ENCODE measurements around the gene TAPT1. TPM values are rescaled to one million over a fixed set of nuclear protein-coding genes. Genes with fewer than 3 reads are reported as not detected.
"Not testable (repeated sequence)": the region's sequence is repeated elsewhere in the genome, so short reads cannot be mapped to it uniquely, and the experiment has no call there.

TAPT1 gene
- total RNA-seq, 2 donors from 2014 or later, result 71.3 to 83.6 TPM

- Mint-ChIP-seq H3K36me3 (ENCODE audit: low read depth) (peaks cover 25% of the 10 kb centered on the region), H3K27ac (peak overlapping the region; percentile 79), H3K4me3 (no peak overlapping the region), H3K27me3 (no peaks in the 10 kb centered on the region), H3K4me1 (peaks cover 6% of the 10 kb centered on the region)
- no peak for ATAC-seq
- DNase-seq, result no peak
- no peaks in the 10 kb centered on the region for H3K9me3 ChIP-seq (ENCODE audit: control insufficient read depth, low read length, poor library complexity, severe bottlenecking)
These were observed 57.4 kb downstream of the TAPT1 start for GRCh38 chr4:16168710-16169388.

GRCh38 chr4:16168144-16168543 is 58.1 kb downstream of the TAPT1 start:
- Mint-ChIP-seq H3K4me1 (peaks cover 6% of the 10 kb centered on the region), H3K27me3 (no peaks in the 10 kb centered on the region), H3K36me3 (ENCODE audit: low read depth) (peaks cover 28% of the 10 kb centered on the region), H3K4me3 (no peak overlapping the region), H3K27ac (peak overlapping the region; percentile 79)
- DNase-seq (no peak), ATAC-seq (no peak)
- H3K9me3 ChIP-seq (ENCODE audit: control insufficient read depth, low read length, poor library complexity, severe bottlenecking), result no peaks in the 10 kb centered on the region

GRCh38 chr4:16165931-16166330 is 60.3 kb downstream of the TAPT1 start:
- H3K27me3 Mint-ChIP-seq, result no peaks in the 10 kb centered on the region
- ATAC-seq (no peak), DNase-seq (no peak)
- H3K27ac Mint-ChIP-seq, result no peak overlapping the region
- H3K9me3 ChIP-seq (ENCODE audit: control insufficient read depth, low read length, poor library complexity, severe bottlenecking), result no peaks in the 10 kb centered on the region
- peaks cover 10% of the 10 kb centered on the region for H3K4me1 Mint-ChIP-seq
- H3K36me3 Mint-ChIP-seq (ENCODE audit: low read depth), result peaks cover 36% of the 10 kb centered on the region
- no peak overlapping the region for H3K4me3 Mint-ChIP-seq

- H3K9me3 ChIP-seq (ENCODE audit: control insufficient read depth, low read length, poor library complexity, severe bottlenecking), result no peaks in the 10 kb centered on the region
- peaks cover 7% of the 10 kb centered on the region for H3K4me1 Mint-ChIP-seq
- no peak overlapping the region for H3K4me3 Mint-ChIP-seq
- no peaks in the 10 kb centered on the region for H3K27me3 Mint-ChIP-seq
- ATAC-seq (no peak), DNase-seq (no peak)
- H3K27ac Mint-ChIP-seq, result no peak overlapping the region
- H3K36me3 Mint-ChIP-seq (ENCODE audit: low read depth), result peaks cover 33% of the 10 kb centered on the region
These were observed 63.4 kb downstream of the TAPT1 start for GRCh38 chr4:16162891-16163290.

GRCh38 chr4:16161851-16162408 is 64.3 kb downstream of the TAPT1 start:
- H3K36me3 Mint-ChIP-seq (ENCODE audit: low read depth), result peaks cover 33% of the 10 kb centered on the region
- H3K27me3 Mint-ChIP-seq, result no peaks in the 10 kb centered on the region
- H3K4me3 Mint-ChIP-seq, result peak overlapping the region; percentile 63
- ATAC-seq, result no peak
- no peak for DNase-seq
- H3K27ac Mint-ChIP-seq, result peak overlapping the region; percentile 41
- H3K9me3 ChIP-seq (ENCODE audit: control insufficient read depth, low read length, poor library complexity, severe bottlenecking), result no peaks in the 10 kb centered on the region
- H3K4me1 Mint-ChIP-seq, result peaks cover 7% of the 10 kb centered on the region

GRCh38 chr4:16160457-16160856 is 65.8 kb downstream of the TAPT1 start:
- Mint-ChIP-seq H3K36me3 (ENCODE audit: low read depth) (peaks cover 23% of the 10 kb centered on the region), H3K4me1 (peaks cover 7% of the 10 kb centered on the region), H3K27ac (no peak overlapping the region), H3K27me3 (no peaks in the 10 kb centered on the region), H3K4me3 (no peak overlapping the region)
- no peak for ATAC-seq
- no peak for DNase-seq
- no peaks in the 10 kb centered on the region for H3K9me3 ChIP-seq (ENCODE audit: control insufficient read depth, low read length, poor library complexity, severe bottlenecking)

GRCh38 chr4:16159286-16159685 is 67.0 kb downstream of the TAPT1 start:
- Mint-ChIP-seq H3K4me3 (no peak overlapping the region), H3K36me3 (ENCODE audit: low read depth) (peaks cover 17% of the 10 kb centered on the region), H3K4me1 (peaks cover 7% of the 10 kb centered on the region), H3K27ac (peak overlapping the region; percentile 43), H3K27me3 (no peaks in the 10 kb centered on the region)
- DNase-seq, result no peak
- H3K9me3 ChIP-seq (ENCODE audit: control insufficient read depth, low read length, poor library complexity, severe bottlenecking), result no peaks in the 10 kb centered on the region
- no peak for ATAC-seq

GRCh38 chr4:16158504-16158852 is 67.8 kb downstream of the TAPT1 start:
- no peaks in the 10 kb centered on the region for H3K27me3 Mint-ChIP-seq
- H3K9me3 ChIP-seq (ENCODE audit: control insufficient read depth, low read length, poor library complexity, severe bottlenecking), result no peaks in the 10 kb centered on the region
- ATAC-seq (no peak), DNase-seq (no peak)
- peak overlapping the region; percentile 43 for H3K27ac Mint-ChIP-seq
- H3K36me3 Mint-ChIP-seq (ENCODE audit: low read depth), result peaks cover 12% of the 10 kb centered on the region
- H3K4me3 Mint-ChIP-seq, result no peak overlapping the region
- peaks cover 7% of the 10 kb centered on the region for H3K4me1 Mint-ChIP-seq

GRCh38 chr4:16157609-16158503 is 68.4 kb downstream of the TAPT1 start:
- no peaks in the 10 kb centered on the region for H3K9me3 ChIP-seq (ENCODE audit: control insufficient read depth, low read length, poor library complexity, severe bottlenecking)
- ATAC-seq (no peak), DNase-seq (no peak)
- Mint-ChIP-seq H3K27ac (no peak overlapping the region), H3K4me3 (no peak overlapping the region), H3K27me3 (no peaks in the 10 kb centered on the region), H3K36me3 (ENCODE audit: low read depth) (peaks cover 12% of the 10 kb centered on the region), H3K4me1 (peaks cover 7% of the 10 kb centered on the region)

GRCh38 chr4:16155528-16156169 is 70.6 kb downstream of the TAPT1 start:
- H3K4me3 Mint-ChIP-seq, result no peak overlapping the region
- peaks cover 3% of the 10 kb centered on the region for H3K36me3 Mint-ChIP-seq (ENCODE audit: low read depth)
- no peaks in the 10 kb centered on the region for H3K9me3 ChIP-seq (ENCODE audit: control insufficient read depth, low read length, poor library complexity, severe bottlenecking)
- no peak overlapping the region for H3K27ac Mint-ChIP-seq
- H3K4me1 Mint-ChIP-seq, result peaks cover 3% of the 10 kb centered on the region
- ATAC-seq (no peak), DNase-seq (no peak)
- no peaks in the 10 kb centered on the region for H3K27me3 Mint-ChIP-seq

- H3K9me3 ChIP-seq (ENCODE audit: control insufficient read depth, low read length, poor library complexity, severe bottlenecking), result no peaks in the 10 kb centered on the region
- no peak overlapping the region for H3K27ac Mint-ChIP-seq
- no peak for ATAC-seq
- H3K36me3 Mint-ChIP-seq (ENCODE audit: low read depth), result peaks cover 3% of the 10 kb centered on the region
- no peaks in the 10 kb centered on the region for H3K27me3 Mint-ChIP-seq
- peaks cover 3% of the 10 kb centered on the region for H3K4me1 Mint-ChIP-seq
- H3K4me3 Mint-ChIP-seq, result no peak overlapping the region
- no peak for DNase-seq
These were observed 71.8 kb downstream of the TAPT1 start for GRCh38 chr4:16154451-16154850.

- no peaks in the 10 kb centered on the region for H3K4me1 Mint-ChIP-seq
- H3K27ac Mint-ChIP-seq, result no peak overlapping the region
- ATAC-seq (no peak), DNase-seq (no peak)
- no peaks in the 10 kb centered on the region for H3K9me3 ChIP-seq (ENCODE audit: control insufficient read depth, low read length, poor library complexity, severe bottlenecking)
- no peaks in the 10 kb centered on the region for H3K36me3 Mint-ChIP-seq (ENCODE audit: low read depth)
- H3K27me3 Mint-ChIP-seq, result no peaks in the 10 kb centered on the region
- H3K4me3 Mint-ChIP-seq, result no peak overlapping the region
These were observed 75.6 kb downstream of the TAPT1 start for GRCh38 chr4:16150716-16151115.

- not testable (repeated sequence) for H3K27me3 Mint-ChIP-seq; H3K4me1 Mint-ChIP-seq; H3K27ac Mint-ChIP-seq; H3K4me3 Mint-ChIP-seq; H3K9me3 ChIP-seq (ENCODE audit: control insufficient read depth, low read length, poor library complexity, severe bottlenecking); ATAC-seq; DNase-seq; H3K36me3 Mint-ChIP-seq (ENCODE audit: low read depth)
These were observed 81.4 kb downstream of the TAPT1 start for GRCh38 chr4:16144913-16145312.
